ENCODE measurements around the gene ESRRB.

DNA sequence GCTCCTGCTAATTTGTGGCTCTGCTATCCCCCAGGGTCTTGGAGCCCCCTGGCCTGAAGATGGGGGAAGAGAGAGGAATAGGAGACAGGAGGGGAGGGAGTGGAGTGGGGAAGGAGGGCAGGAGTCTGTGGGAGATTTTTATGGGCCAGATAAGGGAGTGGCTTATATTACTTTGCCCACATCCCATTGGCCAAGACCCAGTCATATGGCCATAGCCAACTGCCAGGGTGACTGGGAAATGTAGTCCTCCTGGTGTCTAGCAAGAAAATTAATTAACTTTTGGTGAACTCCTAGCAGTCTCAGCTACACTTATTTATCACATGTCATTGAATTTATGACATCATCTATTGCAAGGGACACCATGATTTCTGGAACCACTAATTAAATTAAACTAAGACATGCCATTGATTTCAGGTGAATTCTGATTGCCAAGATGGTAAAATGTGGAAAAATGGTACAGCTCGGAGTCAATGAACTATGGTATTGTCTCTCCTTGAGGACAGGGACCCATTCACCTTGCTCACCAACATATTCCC is 50.3 kb downstream of the ESRRB start:
- TF ChIP-seq, protein P1, sequence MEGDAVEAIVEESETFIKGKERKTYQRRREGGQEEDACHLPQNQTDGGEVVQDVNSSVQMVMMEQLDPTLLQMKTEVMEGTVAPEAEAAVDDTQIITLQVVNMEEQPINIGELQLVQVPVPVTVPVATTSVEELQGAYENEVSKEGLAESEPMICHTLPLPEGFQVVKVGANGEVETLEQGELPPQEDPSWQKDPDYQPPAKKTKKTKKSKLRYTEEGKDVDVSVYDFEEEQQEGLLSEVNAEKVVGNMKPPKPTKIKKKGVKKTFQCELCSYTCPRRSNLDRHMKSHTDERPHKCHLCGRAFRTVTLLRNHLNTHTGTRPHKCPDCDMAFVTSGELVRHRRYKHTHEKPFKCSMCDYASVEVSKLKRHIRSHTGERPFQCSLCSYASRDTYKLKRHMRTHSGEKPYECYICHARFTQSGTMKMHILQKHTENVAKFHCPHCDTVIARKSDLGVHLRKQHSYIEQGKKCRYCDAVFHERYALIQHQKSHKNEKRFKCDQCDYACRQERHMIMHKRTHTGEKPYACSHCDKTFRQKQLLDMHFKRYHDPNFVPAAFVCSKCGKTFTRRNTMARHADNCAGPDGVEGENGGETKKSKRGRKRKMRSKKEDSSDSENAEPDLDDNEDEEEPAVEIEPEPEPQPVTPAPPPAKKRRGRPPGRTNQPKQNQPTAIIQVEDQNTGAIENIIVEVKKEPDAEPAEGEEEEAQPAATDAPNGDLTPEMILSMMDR (IDR thresholded peaks at IDR 0.05): no peak
- TF ChIP-seq POLR2AphosphoS5 (IDR thresholded peaks at IDR 0.05) (no peak), EP300 (IDR thresholded peaks at IDR 0.05) (no peak), POLR2A (IDR thresholded peaks at IDR 0.05) (no peak)

Measured in stomach (tissue), 4 donors.